HG03432 (cell line): Measurements from ENCODE around the gene ERC2.

Source experiments
- ATAC-seq: cut with Tn5 transposase; IDR thresholded peaks from one replicate; pipeline ENCODE4 v1.9.1; 2021; ENCODE audit warnings: mild to moderate bottlenecking, moderate library complexity; ENCODE audit not compliant: unreplicated experiment

ERC2 gene

GRCh38 chr3:55813268-55814097 lies 654.8 kb downstream of the ERC2 start:
- no peak for ATAC-seq

GRCh38 chr3:55812394-55813013 lies 655.8 kb downstream of the ERC2 start:
- ATAC-seq = no peak

- no peak for ATAC-seq
Measured at GRCh38 chr3:55807210-55807609, 661.1 kb downstream of the ERC2 start.

- ATAC-seq = no peak
Measured at GRCh38 chr3:55805169-55805568, 663.1 kb downstream of the ERC2 start.

- ATAC-seq = no peak
Measured at GRCh38 chr3:55804170-55805095, 663.8 kb downstream of the ERC2 start.

- no peak for ATAC-seq
Measured at GRCh38 chr3:55802816-55803215, 665.5 kb downstream of the ERC2 start.

- ATAC-seq = no peak
Measured at GRCh38 chr3:55801676-55802075, 666.6 kb downstream of the ERC2 start.

- no peak for ATAC-seq
Measured at GRCh38 chr3:55801068-55801467, 667.2 kb downstream of the ERC2 start.

- ATAC-seq = no peak
Measured at GRCh38 chr3:55797775-55798174, 670.5 kb downstream of the ERC2 start.

GRCh38 chr3:55797084-55797483 lies 671.2 kb downstream of the ERC2 start:
- ATAC-seq = no peak

GRCh38 chr3:55796533-55796932 lies 671.7 kb downstream of the ERC2 start:
- no peak for ATAC-seq

- no peak for ATAC-seq
Measured at GRCh38 chr3:55795746-55796145, 672.5 kb downstream of the ERC2 start.

GRCh38 chr3:55795296-55795695 lies 673.0 kb downstream of the ERC2 start:
- no peak for ATAC-seq

- no peak for ATAC-seq
Measured at GRCh38 chr3:55792742-55793141, 675.5 kb downstream of the ERC2 start.

GRCh38 chr3:55792009-55792408 lies 676.3 kb downstream of the ERC2 start:
- ATAC-seq = no peak

GRCh38 chr3:55790596-55791350 lies 677.5 kb downstream of the ERC2 start:
- ATAC-seq = no peak

- ATAC-seq = no peak
Measured at GRCh38 chr3:55789516-55789915, 678.8 kb downstream of the ERC2 start.

- ATAC-seq = no peak
Measured at GRCh38 chr3:55782807-55783206, 685.5 kb downstream of the ERC2 start.

GRCh38 chr3:55782351-55782750 lies 685.9 kb downstream of the ERC2 start:
- no peak for ATAC-seq

GRCh38 chr3:55780913-55781312 lies 687.4 kb downstream of the ERC2 start:
- no peak for ATAC-seq

- ATAC-seq = no peak
Measured at GRCh38 chr3:55779543-55779942, 688.7 kb downstream of the ERC2 start.
